GM19372 (cell line): Measurements from ENCODE around the gene CRKL.
"Not testable (repeated sequence)": the region's sequence is repeated elsewhere in the genome, so short reads cannot be mapped to it uniquely, and the experiment has no call there.

Source experiments
- ATAC-seq: cut with Tn5 transposase; IDR thresholded peaks from one replicate; pipeline ENCODE4 v1.9.1; 2021; ENCODE audit warnings: mild to moderate bottlenecking, low read depth, moderate library complexity; ENCODE audit not compliant: unreplicated experiment

The CRKL gene

DNA sequence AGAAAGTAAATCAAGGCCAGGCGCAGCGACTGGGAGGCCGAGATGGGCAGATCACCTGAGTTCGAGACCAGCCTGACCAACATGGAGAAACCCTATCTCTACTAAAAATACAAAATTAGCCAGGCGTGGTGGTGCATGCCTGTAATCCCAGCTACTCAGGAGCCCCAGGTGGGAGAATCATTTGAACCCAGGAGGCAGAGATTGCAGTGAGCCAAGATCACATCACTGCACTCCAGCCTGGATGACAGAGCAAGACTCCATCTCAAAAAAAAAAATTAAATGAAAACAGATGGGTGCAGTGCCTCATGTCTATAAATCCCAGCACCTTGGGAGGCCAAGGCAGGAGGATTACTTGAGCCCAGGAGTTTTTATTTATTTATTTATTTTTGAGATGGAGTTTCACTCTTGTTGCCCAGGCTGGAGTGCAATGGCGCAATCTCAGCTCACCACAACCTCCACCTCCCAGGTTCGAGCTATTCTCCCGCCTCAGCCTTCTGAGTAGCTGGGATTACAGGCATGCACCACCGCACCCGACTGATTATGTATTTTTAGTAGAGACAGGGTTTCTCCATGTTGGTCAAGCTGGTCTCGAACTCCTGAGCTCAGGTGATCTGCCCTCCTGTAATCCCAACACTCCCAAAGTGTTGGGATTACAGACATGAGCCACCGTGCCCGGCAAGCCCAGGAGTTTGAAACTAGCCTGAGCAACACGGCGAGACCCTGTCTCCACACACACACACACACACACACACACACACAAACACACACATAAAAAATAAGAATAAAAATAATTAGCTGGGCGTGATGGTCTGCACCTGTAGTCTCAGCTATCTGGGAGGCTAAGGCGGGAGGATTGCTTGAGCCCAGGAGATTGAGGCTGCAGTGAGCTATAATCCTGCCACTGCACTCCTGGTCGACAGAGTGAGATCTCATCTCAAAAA, 15.8 kb upstream of the CRKL start:
- ATAC-seq, result not testable (repeated sequence)

DNA sequence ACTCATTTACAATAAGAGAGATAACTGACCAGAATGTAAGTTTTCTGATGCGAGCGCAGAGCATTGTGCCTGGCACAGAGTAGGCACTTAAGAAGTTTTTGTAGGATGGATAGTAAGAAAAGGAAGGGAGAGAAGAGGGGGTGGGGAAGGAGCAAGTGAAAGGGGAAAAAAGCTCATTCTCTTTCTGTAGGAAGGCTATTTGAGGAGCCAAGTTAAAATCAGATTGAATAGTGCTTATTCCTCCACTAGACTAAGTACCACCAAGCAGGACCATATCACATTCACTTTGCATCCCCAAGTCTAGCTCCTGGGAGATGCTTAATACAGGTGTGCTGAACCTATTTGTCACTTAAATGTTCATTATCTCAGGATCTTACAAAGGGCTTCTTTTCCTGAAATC, 14.1 kb upstream of the CRKL start:
- ATAC-seq, result no peak

DNA sequence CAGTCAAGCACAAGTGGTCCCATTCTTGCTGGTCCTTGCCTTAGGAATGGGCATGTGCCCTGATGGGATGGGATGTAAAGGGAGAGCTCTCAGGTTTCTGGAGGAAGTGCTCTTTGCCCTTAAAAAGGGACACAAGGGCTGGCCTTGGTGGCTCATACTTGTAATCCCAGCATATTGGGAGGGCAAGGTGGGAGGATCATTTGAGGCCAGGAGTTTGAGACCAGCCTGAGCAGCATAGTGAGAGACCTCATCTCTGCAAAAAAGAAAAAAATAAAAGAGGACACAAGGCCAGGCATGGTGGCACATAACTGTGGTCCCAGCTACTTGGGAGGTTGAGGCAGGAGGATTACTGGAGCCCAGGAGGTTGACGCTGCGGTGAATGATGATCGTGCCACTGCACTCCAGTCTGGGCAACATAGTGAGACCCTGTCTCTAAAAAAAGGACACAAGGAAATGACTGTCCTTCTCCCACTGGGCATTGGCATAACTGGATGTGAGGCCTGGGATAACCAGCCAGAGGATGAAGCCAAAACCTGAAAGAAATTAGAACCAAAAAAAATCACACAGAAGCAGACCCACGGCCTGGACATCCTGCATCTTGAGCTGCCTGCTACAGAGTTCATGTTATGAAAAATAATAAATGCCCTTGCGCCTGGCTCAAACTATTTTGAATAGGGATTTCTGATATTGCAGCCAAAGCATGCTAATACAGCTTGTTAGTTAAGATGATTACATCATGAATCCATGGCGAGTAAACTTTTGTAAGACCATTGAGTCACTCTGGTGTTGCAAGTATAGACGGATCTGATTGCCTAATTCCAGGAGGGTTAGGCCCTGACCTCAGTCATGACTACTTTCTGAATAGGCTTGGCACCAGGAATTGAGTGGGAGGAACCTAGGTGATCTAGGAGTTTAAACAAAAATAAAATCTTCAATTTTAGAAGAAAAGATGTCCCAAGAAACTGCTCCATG, 12.9 kb upstream of the CRKL start:
- ATAC-seq, result no peak

DNA sequence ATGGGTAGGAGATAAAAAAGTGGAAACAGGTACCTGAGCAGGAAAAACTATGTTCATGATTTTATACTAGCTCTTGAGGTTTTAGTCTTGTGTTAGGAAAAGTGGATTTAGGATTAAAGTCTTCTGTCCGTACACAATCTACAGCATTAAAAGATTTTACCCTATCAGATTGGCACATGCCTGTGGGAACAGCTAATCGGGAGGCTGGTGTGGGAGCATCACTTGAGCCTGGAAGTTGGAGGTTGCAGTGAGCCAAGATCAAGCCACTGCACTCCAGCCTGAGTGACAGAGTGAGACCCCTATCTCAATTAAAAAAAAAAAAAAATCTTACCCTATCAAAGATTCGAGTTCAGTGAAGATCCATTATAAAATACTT, 12.2 kb upstream of the CRKL start:
- ATAC-seq, result no peak

DNA sequence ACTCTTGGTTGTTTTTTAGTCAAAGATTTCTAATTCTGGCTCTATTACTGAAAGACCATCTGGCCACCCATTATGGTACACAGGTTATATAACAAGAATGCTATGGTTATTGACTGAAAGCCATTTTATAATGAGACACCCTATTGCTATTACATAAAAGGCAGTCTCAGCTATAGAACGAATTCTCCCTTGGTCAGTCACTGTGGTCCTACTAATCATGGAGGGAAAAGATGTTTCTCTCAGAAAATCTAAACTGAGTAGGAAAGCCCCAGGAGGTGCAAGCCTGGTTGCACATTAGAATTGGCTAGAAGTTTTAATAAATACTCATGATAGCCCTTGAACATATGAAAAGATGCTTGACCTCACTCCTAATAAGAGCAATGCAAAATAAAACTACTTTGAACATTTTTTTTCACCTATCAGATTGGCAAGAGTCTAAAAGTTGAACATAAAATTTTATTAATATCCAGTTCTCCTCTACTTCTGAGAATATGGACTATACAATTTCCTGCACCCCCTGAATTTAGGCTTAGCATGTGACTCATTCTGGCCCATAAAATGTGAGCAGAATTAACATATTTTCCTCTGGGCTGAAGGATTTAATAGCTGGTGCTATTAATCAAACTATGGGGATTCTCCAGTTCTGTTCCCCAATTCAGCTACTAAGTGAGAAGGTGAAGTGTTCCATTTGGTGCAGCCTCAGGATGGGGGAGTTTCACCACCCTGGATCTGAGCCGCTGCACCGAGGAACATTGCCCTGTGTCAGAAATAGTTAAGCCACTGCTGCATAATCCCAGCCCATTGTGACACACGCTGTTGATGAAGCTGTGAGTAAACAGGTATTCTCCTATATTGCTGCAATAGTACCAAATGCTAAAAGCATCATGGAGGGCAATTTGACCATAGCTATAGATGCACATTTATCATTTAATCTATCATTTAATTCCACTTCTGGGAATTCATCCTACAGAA, 11.5 kb upstream of the CRKL start:
- no peak for ATAC-seq

DNA sequence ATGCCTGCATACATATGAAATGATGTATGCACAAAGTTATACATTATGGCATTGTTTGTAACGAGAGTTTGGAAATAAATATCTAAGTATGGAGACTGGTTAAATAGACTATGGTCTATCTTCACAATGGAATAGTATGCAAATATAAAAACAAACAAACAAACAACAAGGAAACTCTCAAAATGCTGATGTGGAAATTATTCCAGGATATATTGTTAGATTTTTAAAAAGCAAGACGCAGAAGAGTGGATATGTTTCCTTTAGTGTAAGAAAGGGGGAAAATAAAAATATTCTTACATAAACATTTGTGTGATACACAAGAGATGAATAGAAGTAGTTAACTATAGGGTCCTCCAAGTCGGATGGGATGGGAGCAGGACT, 10.8 kb upstream of the CRKL start:
- ATAC-seq, result no peak

DNA sequence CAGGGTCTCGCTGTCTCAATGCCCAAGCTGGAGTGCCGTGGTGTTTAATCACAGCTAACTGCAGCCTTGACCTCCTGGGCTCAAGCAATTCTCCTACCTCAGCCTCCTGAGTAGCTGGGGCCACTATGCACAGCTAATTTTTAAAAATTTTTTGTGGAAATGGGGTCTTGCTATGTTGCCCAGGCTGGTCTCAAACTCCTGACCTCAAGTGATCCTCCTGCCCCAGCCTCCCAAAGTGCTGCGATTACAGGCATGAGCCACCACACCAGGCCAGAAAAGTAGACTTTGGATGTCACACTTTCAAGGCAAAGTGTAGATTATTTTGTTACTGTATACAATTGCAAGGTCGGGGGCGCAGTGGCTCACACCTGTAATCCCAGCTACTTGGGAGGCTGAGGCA, 8.5 kb upstream of the CRKL start:
- ATAC-seq, result not testable (repeated sequence)

DNA sequence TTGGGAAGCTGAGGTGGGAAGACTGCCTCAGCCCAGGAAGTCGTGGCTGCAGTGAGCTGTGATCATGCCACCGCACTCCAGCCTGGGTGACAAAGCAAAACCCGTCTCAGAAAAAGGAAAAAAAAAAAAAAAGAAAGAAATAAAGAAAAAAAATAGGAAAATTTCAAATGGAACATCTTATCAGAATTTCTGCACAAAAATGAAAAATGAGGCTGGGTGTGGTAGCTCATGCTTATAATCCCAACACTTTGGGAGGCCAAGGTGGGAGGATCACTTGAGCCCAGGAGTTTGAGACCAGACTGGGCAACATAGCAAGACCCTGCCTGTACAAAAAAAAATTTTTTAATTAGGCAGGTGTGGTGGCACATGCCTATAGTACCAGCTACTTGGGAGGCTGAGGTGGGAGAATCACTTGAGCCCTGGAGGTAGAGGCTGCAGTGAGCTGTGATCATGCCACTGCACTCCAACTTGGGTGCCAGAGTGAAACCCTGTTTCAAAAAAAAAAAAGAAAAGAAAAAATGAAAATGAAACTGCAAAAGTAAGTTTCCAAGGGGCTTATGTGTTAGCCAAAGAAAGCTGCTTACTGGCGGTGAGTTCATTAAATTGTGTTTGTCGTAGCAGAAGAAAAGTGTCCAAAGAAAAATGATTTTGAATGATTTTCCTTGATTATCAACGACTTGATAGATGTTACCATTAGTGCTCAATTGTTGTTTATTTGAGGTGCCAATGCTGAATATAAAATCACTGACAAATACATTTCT, 7.5 kb upstream of the CRKL start:
- no peak for ATAC-seq

DNA sequence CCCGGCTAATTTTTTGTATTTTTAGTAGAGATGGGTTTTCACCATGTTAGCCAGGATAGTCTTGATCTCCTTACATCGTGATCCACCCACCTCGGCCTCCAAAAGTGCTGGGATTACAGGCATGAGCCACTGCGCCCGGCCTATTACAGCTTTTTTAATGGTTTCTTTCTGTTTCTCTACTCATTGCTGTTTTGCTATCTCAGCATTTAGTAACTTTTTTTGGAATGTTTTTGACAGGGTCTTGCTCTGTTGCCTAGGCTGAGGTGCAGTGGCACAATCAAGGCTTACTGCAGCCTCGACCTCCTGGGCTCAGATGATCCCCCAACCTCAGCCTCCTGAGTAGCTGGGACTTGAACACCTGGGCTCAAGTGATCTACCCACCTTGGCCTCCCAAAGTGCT, 4.7 kb upstream of the CRKL start:
- no peak for ATAC-seq

DNA sequence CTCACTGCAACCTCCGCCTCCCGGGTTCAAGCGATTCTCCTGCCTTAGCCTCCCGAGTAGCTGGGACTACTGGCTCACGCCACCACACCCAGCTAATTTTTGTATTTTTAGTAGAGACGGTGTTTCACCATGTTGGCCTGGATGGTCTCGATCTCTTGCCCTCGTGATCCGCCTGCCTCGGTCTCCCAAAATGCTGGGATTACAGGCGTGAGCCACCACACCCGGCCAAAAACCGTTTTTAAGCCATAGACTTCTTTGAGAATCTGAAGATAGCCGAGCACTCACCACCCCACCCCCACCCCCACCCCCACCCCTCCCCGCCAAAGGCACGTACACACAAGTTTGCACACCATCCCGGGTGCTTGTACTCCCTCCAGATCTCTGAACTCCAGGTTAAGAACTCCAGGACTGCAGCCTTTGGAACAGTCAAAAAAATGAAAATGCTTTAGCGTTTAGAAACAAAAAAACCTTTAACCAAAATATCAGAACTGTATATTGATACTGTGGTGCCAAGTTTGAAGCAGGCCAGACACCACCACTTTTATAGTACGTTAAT, 1.5 kb downstream of the CRKL start:
- ATAC-seq, result no peak

DNA sequence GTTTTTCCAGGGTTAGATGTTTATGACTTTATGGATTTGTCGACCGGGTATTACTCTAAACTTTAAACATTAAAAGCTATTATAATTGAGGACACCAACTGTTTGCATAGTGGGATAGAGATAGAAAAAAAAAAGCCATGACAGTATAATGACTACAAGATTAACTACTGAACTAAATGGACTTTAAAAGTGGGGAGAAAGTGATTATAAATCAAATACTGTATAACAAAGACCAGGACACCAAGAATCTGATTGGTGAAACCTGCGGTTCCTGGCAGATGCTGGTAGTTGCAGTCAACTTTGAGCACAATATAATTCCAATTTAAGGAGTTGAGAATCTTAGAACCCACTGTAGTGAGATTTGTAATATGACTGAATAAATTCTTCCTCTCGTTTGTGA, 2.5 kb downstream of the CRKL start:
- no peak for ATAC-seq

DNA sequence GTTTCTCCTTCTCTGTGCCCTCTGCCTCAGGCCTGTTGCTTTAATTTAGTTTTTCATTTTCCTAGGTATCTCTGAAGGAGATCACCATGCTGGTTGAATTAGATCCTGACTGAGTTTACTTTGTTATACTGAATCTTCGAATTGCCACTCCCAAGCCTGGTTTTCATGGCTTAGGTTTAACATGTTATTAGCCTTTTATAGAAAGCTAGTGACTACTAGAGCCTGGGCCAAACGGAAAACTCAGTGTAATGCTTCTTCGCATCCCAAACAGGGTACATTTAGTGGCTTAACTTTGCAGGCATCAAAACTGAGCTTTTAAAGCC, 3.6 kb downstream of the CRKL start:
- ATAC-seq, result no peak

DNA sequence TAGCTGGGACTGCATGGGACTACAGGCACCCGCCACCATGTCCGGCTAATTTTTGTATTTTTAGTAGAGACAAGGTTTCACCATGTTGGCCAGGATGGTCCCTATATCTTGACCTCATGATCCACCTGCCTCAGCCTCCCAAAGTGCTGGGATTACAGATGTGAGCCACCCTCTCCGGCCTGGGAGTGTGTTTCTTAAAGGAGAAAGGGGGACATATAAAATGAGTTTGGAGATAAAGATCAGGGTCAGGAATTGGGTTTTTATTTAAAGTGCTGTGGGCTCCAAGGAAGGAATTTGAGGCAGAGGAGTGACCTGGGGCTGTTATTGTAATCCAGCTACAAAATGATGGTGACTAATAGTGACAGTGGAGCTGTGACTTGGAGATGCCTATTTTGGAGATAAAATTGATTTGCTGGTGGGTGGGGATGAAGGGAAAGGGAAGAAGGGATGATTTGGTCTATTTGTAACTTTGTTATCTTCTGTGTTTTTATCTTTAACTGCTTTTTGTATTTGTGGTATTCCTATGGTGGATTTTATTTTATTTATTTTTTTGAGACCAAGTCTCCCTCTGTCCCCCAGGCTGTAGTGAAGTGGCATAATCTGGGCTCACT, 5.0 kb downstream of the CRKL start:
- no peak for ATAC-seq

DNA sequence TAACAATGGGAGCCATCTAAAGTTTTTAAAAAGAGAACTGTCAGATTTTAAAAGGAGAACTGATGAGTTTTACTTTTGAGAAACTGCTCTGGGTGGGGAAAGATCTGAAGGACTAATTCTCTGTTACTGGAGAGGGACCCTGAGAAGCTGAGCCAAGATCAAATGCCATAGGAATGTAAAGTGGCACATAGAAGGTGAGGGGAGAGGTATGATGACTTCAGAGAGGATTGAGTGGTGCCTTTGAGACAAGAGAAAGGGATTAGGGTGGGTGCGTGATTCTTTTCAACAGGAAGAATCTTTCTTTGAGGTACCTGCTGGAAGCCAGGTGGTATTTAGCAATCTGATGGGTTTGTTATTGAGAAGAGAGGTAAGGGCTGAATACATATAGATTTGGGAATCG, 9.0 kb downstream of the CRKL start:
- ATAC-seq, result no peak

DNA sequence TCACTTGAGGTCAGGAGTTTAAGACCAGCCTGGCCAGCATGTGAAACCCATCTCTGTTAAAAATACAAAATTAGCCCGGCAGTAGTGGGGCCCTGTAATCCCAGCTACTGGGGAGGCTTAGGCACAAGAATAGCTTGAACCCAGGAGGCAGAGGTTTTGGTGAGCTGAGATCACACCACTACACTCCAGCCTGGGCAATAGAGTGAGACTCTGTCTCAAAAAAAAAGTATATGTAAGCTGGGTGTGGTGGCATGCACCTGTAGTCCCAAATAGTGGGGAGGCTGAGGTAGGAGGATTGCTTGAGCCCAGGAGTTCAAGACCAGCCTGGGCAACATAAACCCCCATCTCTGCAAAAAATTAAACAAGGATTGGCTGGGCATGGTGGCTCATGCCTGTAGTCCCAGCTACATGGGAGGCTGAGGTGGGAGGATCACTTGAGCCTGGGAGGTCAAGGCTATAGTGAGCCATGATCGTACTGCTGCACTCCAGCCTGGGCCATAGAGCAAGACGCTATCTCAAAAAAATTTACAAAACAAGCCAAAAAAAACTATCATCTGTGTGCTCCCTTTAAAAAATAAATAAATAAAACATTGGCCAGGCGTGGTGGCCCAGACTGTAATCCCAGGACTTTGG, 10.8 kb downstream of the CRKL start:
- ATAC-seq, result no peak

DNA sequence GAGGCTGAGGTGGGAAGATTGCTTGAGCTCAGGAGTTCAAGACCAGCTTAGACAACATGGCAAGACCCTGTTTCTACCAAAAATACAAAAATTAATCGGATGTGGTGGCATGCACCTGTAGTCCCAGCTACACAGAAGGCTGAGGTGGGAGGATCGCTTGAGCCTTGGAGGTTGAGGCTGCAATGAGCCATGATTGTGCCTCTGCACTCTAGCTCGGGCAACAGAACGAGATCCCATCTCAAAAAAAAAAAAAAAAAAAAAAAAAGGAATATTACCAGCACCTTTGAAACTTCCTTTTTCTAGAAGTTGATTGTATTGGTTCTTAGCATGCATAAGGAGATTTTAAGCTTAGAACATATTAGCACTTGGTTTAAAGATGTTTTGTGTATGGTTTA, 11.4 kb downstream of the CRKL start:
- ATAC-seq, result no peak

DNA sequence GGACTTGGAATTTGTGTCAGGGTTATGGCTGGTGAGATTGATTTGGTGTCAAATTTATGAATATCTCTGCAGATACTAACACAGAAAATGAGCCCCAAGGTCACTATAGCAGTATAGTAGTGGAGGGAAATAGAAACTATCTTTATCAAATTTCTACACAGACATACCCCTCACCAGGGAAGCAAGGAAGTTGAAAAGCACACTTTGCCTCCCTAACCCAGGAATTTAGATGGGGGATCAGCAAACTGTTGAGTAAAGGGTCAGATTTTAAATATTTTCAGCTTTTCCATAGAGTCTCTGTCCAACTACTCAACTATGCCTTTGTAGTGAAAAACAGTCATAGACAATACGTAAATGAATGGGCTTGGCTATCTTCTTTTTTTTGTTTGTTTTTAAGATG, 12.8 kb downstream of the CRKL start:
- no peak for ATAC-seq

DNA sequence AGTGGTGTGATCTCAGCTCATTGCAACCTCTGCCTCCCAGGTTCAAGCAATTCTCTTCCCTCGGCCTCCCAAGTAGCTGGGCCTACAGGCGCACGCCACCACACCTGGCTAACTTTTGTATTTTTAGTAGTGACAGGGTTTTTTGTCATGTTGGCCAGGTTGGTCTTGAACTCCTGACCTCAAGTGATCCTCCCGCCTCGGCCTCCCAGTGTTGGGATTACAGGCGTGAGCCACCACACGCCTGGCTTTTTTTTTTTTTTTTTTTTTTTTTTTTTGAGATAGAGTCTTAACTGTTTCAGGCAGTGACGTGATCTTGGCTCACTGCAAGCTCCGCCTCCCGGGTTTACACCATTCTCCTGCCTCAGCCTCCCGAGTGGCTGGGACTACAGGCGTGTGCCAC, 13.2 kb downstream of the CRKL start:
- ATAC-seq, result not testable (repeated sequence)
